Naive thymus-derived CD8-positive, alpha-beta T cell (primary cell): ENCODE measurements around the gene CHD3. TPM values are rescaled to one million over a fixed set of nuclear protein-coding genes. Genes with fewer than 3 reads are reported as not detected.
A peak's percentile ranks its signal among the peaks of the same experiment; 100 is the strongest.

Experiments used
- ATAC-seq, 2 donors: fragments of 150-1000 bp; cut with Tn5 transposase in 1 of 2; sonication (Bioruptor Pico), chemical (Tn5 transposase) in 1 of 2; 1 replicate in 1 of 2; 2 replicates in 1 of 2; pipeline ENCODE4 v1.10.0; 2021; ENCODE audit warnings: mild to moderate bottlenecking in 2 of 2, moderate library complexity in 2 of 2
- POLR2A ChIA-PET: fragments of 350-600 bp; sonication (Branson Sonifier 250); formaldehyde crosslinking; loops from one replicate; lab custom pipeline; 2021; ENCODE audit warnings: antibody characterized with exemption; lab: Charles Lee
- DNase-seq, 10 donors: peaks; one replicate each; pipeline versions ENCODE4 v3.0.0 to v3.0.0-alpha.2; 2020 to 2022
- H3K27ac Mint-ChIP-seq, 10 donors: one replicate each; pipeline ENCODE4 v1.8.0; 2020 to 2022; ENCODE audit warnings: mild to moderate bottlenecking in 10 of 10, mixed read lengths in 10 of 10, moderate library complexity in 4 of 10, inconsistent platforms in 1 of 10
- H3K27me3 Mint-ChIP-seq, 5 donors: one replicate each; pipeline ENCODE4 v1.8.0; 2021 to 2022; ENCODE audit warnings: mixed read lengths in 5 of 5
- H3K36me3 Mint-ChIP-seq, 3 donors: one replicate each; pipeline ENCODE4 v1.8.0; 2020 to 2022; ENCODE audit warnings: mixed read lengths in 3 of 3, mild to moderate bottlenecking in 2 of 3, inconsistent platforms in 1 of 3
- H3K4me1 Mint-ChIP-seq, 4 donors: one replicate each; pipeline ENCODE4 v1.8.0; 2021 to 2022; ENCODE audit warnings: mixed read lengths in 4 of 4
- H3K4me3 Mint-ChIP-seq, 10 donors: one replicate each; pipeline ENCODE4 v1.8.0; 2020 to 2022; ENCODE audit warnings: mild to moderate bottlenecking in 10 of 10, mixed read lengths in 10 of 10, moderate library complexity in 6 of 10, inconsistent platforms in 1 of 10
- H3K9me3 Mint-ChIP-seq, 9 donors: one replicate each; pipeline ENCODE4 v1.8.0; 2020 to 2022; ENCODE audit warnings: mixed read lengths in 9 of 9, mild to moderate bottlenecking in 3 of 9, inconsistent platforms in 1 of 9, moderate library complexity in 1 of 9
- polyA plus RNA-seq, 3 donors: library from polyadenylated mRNA; unstranded; fragments of 300-500 nt; fragmentation: Illumina TruSeq; gene quantifications; one replicate each; pipeline ENCODE4 v1.2.3, GENCODE V29; 2021
- total RNA-seq, 8 experiments: library from RNA in 2 of 8; stranded (reverse) in 2 of 8; gene quantifications; one replicate each; pipeline ENCODE4 v1.2.3 and lab custom pipeline; 2021 to 2026

Gene CHD3
- total and polyA plus RNA-seq, 5 experiments from 2014 or later, result 4.3 to 281 (median 29.2) TPM

DNA sequence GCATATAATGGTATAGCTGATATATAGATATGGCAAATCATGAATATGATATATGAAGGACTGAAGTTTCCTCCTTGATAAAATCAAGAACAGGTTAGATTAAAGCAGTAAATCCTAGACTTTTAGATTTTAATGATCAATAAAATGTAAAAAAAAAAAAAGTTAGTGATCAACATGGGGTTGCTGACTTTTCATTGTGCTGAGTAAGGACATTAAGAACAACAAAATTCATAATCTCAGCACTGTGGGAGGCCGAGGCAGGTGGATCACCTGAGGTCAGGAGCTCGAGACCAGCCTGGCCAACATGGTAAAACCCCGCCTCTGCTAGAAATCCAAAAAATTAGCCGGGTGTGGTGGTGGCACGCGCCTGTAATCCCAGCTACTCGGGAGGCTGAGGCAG, 10.4 kb upstream of the CHD3 start:
- H3K4me3 Mint-ChIP-seq, result no peak overlapping the region
- H3K27me3 Mint-ChIP-seq, result no peaks in the 10 kb centered on the region
- no peak overlapping the region for H3K27ac Mint-ChIP-seq
- ATAC-seq (no peak), DNase-seq (no peak)
- H3K36me3 Mint-ChIP-seq, result peaks cover 7 to 27% (median 9%) of the 10 kb centered on the region in 3 donors
- peaks cover 13 to 23% (median 20%) of the 10 kb centered on the region in 4 donors for H3K4me1 Mint-ChIP-seq
- POLR2A ChIA-PET, result interaction anchor here (1.3 kb wide), 1 partner anchor 16 kb away, joined by 3 read pairs; no protein-coding TSS in a partner anchor
- H3K9me3 Mint-ChIP-seq, result no peaks in the 10 kb centered on the region

DNA sequence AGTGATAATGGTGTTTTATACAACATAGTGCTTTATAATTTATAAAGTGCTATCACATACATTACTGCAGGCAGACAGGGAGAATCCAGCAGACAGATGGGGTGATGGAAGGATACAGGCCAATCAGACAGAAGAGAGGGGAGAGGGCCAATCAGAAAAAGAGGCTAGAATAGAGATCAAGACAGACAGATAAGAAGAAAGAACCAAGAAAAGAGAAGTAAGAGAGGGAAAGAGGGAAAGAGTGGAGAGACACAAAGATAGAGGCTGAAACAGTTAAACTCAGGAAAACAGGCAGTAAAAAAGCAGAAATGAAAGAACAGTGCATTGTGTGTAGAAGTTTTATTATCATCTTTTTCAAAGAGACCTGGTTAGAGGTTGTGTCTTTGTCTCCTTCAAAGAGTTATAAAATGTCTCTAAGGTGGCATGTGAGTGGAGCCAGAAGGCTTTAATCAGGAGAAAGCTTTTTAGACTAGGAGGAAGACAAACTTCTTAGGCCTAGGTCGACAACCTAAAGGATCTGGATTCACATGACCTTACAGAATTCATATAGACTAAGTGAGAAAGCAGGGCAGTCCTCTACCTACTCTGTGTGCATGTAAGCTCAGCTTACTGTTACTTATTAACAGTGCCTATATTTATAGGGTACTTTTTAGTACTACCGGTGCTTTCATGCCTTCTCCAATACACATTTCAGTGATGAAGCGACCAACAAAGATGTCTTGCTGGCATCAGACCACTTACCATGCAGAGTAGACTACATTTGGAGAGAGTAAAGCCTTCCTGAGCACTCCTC, 8.3 kb upstream of the CHD3 start:
- Mint-ChIP-seq H3K9me3 (no peaks in the 10 kb centered on the region), H3K27ac (no peak overlapping the region), H3K27me3 (no peaks in the 10 kb centered on the region), H3K36me3 (peaks cover 0 to 15% (median 7%) of the 10 kb centered on the region in 3 donors), H3K4me1 (peaks cover 6 to 18% (median 14%) of the 10 kb centered on the region in 4 donors), H3K4me3 (no peak overlapping the region)
- ATAC-seq (no peak), DNase-seq (no peak)
- POLR2A ChIA-PET, result no interaction called here

DNA sequence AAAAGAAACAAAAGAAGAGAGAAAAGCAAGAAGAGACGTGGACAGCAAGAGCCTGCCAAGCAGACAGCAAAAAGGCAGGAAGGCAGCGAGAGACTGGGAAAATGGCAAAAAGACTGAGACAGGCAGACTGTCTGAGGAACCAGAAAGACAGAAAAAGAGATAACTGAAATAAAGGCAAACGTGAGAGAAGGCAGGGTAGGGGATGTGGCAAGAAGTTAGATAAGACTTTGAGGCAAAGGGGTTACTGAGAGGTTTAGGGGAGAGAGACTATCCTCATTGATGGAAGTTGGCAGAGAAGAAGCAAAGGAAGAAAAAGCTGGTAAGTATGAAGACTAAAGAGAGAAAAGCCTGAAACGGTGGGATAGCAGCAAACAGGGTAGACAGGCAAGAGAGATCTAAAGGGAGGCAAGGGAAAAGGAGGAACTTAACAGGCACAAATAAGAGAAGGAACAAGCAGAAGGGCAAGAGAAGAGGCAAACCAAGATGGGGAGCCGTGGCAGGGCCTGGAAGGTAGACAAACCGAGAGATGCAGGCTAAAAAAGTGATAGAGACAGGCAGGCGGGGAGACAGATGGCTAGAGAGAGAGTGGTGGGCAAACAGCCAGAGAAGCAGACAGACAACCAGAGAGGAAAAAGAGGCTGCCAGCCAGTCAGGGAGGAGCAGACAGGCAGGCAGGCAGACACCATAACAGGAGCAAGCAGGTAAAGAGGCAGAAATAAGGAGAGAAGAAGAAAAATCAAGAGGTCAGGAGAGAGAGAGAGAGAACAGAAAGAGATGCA, 7.1 kb upstream of the CHD3 start:
- no peak overlapping the region for H3K27ac Mint-ChIP-seq
- H3K4me3 Mint-ChIP-seq, result no peak overlapping the region
- ATAC-seq, result no peak
- no peaks in the 10 kb centered on the region for H3K27me3 Mint-ChIP-seq
- DNase-seq, result no peak
- POLR2A ChIA-PET, result no interaction called here
- peaks cover 0 to 13% (median 3%) of the 10 kb centered on the region in 3 donors for H3K36me3 Mint-ChIP-seq
- H3K4me1 Mint-ChIP-seq, result peaks cover 2 to 11% (median 6%) of the 10 kb centered on the region in 4 donors
- peaks cover 0 to 2% (median 0%) of the 10 kb centered on the region in 9 donors for H3K9me3 Mint-ChIP-seq

DNA sequence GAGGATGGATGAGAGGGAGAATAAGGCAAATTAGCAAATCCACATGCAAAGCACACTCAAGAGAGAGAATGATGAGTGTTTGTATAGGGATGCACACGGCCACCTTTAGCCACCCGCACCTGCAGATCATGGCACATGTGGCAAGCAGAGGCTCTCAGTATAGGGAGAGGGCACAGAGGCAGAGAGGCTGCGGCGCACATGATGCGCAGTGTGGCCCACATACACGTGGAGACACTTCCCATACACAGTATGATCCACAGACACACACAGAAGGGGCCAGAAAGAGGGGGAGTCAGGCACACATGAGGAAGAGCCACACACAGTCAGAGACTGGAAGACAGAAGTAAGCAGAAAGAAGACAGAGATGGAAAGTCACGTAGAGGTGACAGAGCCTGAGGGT, 6.5 kb upstream of the CHD3 start:
- no peak overlapping the region for H3K4me3 Mint-ChIP-seq
- peaks cover 0 to 2% (median 0%) of the 10 kb centered on the region in 9 donors for H3K9me3 Mint-ChIP-seq
- POLR2A ChIA-PET, result interaction anchor here (0.8 to 2.2 kb wide), 3 partner anchors 16 to 25 kb away, joined by 3 to 13 read pairs (median 3); partner anchors contain the start of gene NAA38
- DNase-seq (no peak), ATAC-seq (no peak)
- no peaks in the 10 kb centered on the region for H3K27me3 Mint-ChIP-seq
- H3K27ac Mint-ChIP-seq, result no peak overlapping the region
- peaks cover 0 to 13% (median 3%) of the 10 kb centered on the region in 3 donors for H3K36me3 Mint-ChIP-seq
- peaks cover 0 to 8% (median 5%) of the 10 kb centered on the region in 4 donors for H3K4me1 Mint-ChIP-seq

DNA sequence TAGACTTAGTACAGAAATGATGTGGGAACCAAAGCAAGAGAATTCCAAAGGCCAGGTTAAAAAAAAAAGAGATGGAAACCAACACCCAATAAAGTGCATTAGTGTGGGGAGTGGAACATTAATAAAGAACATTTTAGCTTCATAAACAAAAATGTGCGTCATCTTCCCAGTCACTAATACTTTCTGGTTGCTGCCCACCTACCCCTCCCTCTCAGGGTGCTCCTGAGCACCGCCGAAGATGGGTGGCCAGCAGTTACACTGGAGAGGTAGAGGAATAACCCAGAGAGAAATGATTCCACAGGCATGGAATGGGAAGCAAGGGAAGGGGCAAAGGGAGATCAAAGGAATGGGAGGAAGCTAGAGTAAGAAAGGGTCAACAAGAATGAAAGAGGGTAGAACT, 6.0 kb upstream of the CHD3 start:
- no peak overlapping the region for H3K4me3 Mint-ChIP-seq
- DNase-seq (no peak), ATAC-seq (no peak)
- H3K4me1 Mint-ChIP-seq, result peaks cover 0 to 6% (median 3%) of the 10 kb centered on the region in 4 donors
- no peaks in the 10 kb centered on the region for H3K27me3 Mint-ChIP-seq
- H3K9me3 Mint-ChIP-seq, result peaks cover 0 to 2% (median 0%) of the 10 kb centered on the region in 9 donors
- POLR2A ChIA-PET, result interaction anchor here (0.8 to 2.2 kb wide), 5 partner anchors 14 to 198 kb away, joined by 3 to 13 read pairs (median 4); partner anchors contain the start of gene NAA38
- no peak overlapping the region for H3K27ac Mint-ChIP-seq
- H3K36me3 Mint-ChIP-seq, result peaks cover 0 to 10% (median 3%) of the 10 kb centered on the region in 3 donors

DNA sequence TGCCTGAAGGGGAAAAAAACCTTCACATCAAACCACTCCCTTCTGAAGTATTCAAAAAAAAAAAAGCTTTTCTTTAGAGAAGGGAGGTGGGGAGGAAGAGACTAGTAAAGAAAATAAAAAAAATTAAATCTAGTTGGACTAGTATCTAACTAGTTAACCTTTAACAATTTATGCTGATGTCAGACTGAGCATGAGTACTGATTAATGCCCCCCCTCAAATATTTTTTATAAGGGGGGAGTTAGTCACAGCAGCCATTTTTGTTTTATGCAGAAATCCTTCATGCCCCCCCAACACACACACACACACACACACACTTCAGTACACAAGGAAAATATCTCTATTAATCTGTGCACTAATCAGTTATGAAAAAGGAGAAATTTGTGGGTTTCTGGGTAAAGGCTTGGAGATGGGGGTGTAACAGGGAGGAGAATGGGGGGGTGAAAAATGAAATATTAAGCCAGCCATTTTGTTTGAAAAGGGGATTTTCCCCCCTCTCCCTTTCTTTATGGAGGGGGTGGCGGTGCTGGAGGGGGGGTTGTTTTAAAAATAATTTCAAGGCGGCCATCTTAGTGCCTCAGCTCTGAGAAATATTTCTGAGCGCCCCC, 4.7 kb upstream of the CHD3 start:
- DNase-seq, result peak in 7 of 10 donors; percentile 42 to 56 (median 47)
- peaks cover 0 to 2% (median 0%) of the 10 kb centered on the region in 9 donors for H3K9me3 Mint-ChIP-seq
- H3K27ac Mint-ChIP-seq, result peak overlapping the region in 5 of 10 donors; percentile 35 to 96 (median 83)
- H3K27me3 Mint-ChIP-seq, result no peaks in the 10 kb centered on the region
- ATAC-seq, result no peak
- POLR2A ChIA-PET, result interaction anchor here (0.6 to 2.2 kb wide), 11 partner anchors 13 to 327 kb away, joined by 3 to 13 read pairs (median 3); partner anchors contain the start of genes AURKB, NAA38 and RNF227
- H3K36me3 Mint-ChIP-seq, result peaks cover 0 to 10% (median 3%) of the 10 kb centered on the region in 3 donors
- peak overlapping the region in 7 of 10 donors; percentile 69 to 91 (median 79) for H3K4me3 Mint-ChIP-seq
- peaks cover 0 to 6% (median 3%) of the 10 kb centered on the region in 4 donors for H3K4me1 Mint-ChIP-seq

DNA sequence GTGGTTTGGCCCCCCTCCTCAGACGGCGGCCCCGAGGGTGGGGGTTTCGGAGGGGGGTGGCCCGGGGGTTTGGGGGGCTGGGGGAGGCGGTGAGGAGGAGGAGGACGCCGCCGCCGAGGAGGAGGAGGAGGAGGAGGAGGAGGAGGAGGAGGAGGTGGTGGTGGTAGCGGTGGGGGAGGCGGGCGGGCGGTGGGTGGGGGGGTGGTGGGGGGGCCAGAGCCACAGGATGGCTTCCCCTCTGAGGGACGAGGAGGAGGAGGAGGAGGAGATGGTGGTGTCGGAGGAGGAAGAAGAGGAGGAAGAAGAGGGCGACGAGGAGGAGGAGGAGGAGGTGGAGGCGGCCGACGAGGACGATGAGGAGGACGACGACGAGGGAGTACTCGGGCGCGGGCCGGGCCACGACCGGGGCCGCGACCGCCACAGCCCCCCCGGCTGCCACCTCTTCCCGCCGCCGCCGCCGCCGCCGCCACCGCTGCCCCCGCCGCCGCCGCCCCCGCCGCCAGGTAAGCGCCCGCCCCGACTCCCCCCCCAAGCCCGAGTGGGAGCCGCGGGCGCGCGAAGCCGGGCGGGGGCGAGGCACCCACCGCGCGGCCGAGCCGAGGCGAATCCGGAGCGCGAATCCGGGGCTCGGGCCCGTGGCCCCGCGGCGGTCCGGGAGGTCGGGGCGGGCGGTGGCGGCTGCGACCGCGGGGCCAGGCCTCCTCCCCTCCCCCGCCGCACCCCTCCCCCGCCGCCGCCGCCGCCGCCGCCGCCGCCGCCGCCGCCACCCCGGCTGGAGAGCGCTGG, 3.8 kb upstream of the CHD3 start:
- Mint-ChIP-seq H3K9me3 (peaks cover 0 to 2% (median 0%) of the 10 kb centered on the region in 9 donors), H3K27ac (peak overlapping the region in 9 of 10 donors; percentile 29 to 90 (median 46)), H3K4me3 (peak overlapping the region in 9 of 10 donors; percentile 37 to 91 (median 73)), H3K36me3 (peaks cover 0 to 12% (median 0%) of the 10 kb centered on the region in 3 donors), H3K27me3 (no peaks in the 10 kb centered on the region), H3K4me1 (peaks cover 0 to 6% (median 3%) of the 10 kb centered on the region in 4 donors)
- peak in 1 of 2 donors; percentile 3 for ATAC-seq
- POLR2A ChIA-PET, result interaction anchor here (1.0 to 2.2 kb wide), 9 partner anchors 14 to 302 kb away, joined by 3 to 17 read pairs (median 4); partner anchors contain the start of genes CNTROB, KDM6B, NAA38 and TRAPPC1
- DNase-seq, result peak in 9 of 10 donors; percentile 23 to 51 (median 45)

DNA sequence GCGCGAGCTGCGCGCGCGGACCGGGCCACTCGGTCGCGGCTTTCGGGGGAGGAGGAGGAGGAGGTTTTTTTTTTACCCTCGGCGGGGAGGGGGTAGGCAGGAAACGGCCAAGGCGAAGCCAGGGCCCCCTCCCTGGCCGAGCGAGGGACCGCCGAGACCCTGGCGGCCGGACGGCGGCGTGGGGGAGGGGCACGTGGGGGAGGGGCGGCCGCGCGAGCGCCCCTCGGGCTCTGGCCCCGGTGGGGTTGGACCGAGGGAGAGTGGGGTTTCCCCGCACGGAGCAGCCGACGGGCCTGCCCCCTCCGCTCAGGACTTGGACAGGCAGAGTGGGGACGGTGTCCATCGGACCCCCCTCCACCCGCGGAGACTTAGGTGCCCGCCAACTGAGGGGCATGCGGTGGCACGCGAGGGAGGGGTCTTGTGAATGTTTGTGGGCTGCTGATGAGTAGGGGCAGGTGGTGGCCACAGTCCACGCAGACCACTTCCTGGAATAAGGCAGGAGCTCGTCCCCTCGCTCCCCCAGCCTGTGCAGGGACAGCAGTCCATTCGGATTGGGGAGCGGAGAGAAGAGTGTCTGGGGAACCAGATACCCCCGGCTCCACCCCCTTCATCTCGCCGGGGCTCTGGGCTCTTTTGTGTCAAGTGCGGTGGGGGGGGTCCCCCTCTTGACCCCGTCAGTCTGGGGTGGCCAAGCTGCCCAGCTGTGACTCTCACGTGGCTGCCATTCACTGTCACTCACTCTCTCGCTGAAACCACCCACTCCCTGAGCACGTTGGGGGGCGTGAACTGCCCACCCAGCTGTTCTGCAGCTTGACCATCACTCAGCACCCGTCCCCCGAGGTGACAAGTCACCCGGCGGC, 3.0 kb upstream of the CHD3 start:
- H3K27me3 Mint-ChIP-seq, result no peaks in the 10 kb centered on the region
- H3K36me3 Mint-ChIP-seq, result peaks cover 0 to 20% (median under 1%) of the 10 kb centered on the region in 3 donors
- H3K4me3 Mint-ChIP-seq, result peak overlapping the region in 2 of 10 donors; percentile 43 to 76
- H3K4me1 Mint-ChIP-seq, result peaks cover 5 to 10% (median 6%) of the 10 kb centered on the region in 4 donors
- H3K9me3 Mint-ChIP-seq, result peaks cover 0 to 2% (median 0%) of the 10 kb centered on the region in 9 donors
- H3K27ac Mint-ChIP-seq, result no peak overlapping the region
- POLR2A ChIA-PET, result interaction anchor here (0.5 to 2.2 kb wide), 17 partner anchors 10 to 302 kb away, joined by 3 to 17 read pairs (median 4); partner anchors contain the start of genes CNTROB, KDM6B, NAA38 and RNF227
- ATAC-seq (peak in 1 of 2 donors; percentile 5), DNase-seq (peak in 6 of 10 donors; percentile 14 to 49 (median 42))

DNA sequence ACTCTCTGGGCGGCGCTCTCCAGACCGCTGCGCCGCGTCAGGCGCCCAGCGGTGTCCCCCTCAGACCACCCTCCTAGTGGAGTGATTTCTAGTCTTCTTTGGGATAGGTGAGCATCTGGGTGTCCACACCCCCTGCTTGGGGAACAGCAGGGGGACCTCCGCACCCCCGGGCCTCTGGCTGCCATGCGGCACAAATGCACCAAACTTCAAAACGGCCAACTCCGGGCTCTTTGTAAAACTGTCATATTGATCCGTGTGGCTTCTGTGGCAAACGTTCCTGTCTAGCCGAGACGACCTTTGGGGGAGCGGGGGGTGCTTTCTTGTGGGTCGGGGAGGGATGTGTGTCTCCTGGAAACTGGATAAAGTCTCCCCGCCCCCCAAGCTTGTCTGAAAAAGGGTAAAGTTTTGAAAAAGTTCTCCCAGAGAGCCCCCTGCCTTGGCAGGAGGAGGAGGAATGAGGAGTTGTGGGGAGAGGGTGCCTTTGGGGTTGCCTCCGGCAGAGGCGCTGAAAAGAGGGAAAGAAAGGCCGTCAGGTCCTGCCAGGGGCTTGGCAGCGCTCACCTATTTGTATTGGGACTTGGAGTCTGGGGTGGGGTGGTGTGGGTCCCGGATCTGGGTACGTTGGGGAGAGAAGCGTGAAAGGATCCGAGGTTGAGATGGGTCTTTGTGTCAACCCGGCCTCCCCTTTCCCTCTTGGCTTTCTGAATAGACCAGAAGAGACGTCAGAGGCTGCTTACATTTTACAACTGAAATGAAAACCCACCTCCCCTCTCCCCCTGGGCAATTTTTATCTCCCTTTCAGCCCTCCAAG, 2.2 kb upstream of the CHD3 start:
- Mint-ChIP-seq H3K27ac (no peak overlapping the region), H3K9me3 (peaks cover 0 to 2% (median 0%) of the 10 kb centered on the region in 9 donors), H3K27me3 (no peaks in the 10 kb centered on the region), H3K36me3 (peaks cover 0 to 28% (median 3%) of the 10 kb centered on the region in 3 donors), H3K4me1 (peaks cover 7 to 12% (median 9%) of the 10 kb centered on the region in 4 donors), H3K4me3 (no peak overlapping the region)
- POLR2A ChIA-PET, result interaction anchor here (0.5 to 2.2 kb wide), 15 partner anchors 11 to 200 kb away, joined by 3 to 17 read pairs (median 4); partner anchors contain the start of genes CNTROB, KDM6B, NAA38 and RNF227
- peak; percentile 23 to 89 (median 64) for DNase-seq
- ATAC-seq, result peak; percentile 23 to 44
